MM.1S (cell line): ENCODE measurements around the gene NPR3.
"Not testable (repeated sequence)": the region's sequence is repeated elsewhere in the genome, so short reads cannot be mapped to it uniquely, and the experiment has no call there.

ENCODE experiments used
- DNase-seq: peaks from one replicate; pipeline ENCODE4 v3.0.0-alpha.2; 2015
- H2AFZ ChIP-seq: fragments of 300-600 bp; sonication (generic); 2 replicates; pipeline ENCODE4 v1.6.0; 2016; ENCODE audit warnings: antibody characterized with exemption, low read length
- H3F3A ChIP-seq: fragments of 300-600 bp; sonication (generic); 2 replicates; pipeline ENCODE4 v1.6.1; 2016; ENCODE audit warnings: mild to moderate bottlenecking, antibody characterized with exemption, low read length, moderate library complexity, mixed read lengths; ENCODE audit not compliant: insufficient read depth
- H3K27ac ChIP-seq: fragments of 300-600 bp; sonication (generic); 2 replicates; pipeline ENCODE4 v1.5.1; 2016; ENCODE audit warnings: mild to moderate bottlenecking, low read length
- H3K27me3 ChIP-seq: fragments of 300-600 bp; sonication (generic); replicated peaks from 2 replicates; pipeline ENCODE4 v1.6.0; 2016; ENCODE audit warnings: low read length; ENCODE audit not compliant: insufficient read depth
- H3K36me3 ChIP-seq: fragments of 300-600 bp; sonication (generic); replicated peaks from 2 replicates; pipeline ENCODE4 v1.6.1; 2016; ENCODE audit warnings: mild to moderate bottlenecking, low read length, mixed read lengths; ENCODE audit not compliant: insufficient read depth
- H3K4me1 ChIP-seq: fragments of 300-600 bp; sonication (generic); 2 replicates; pipeline ENCODE4 v1.6.1; 2016; ENCODE audit warnings: low read length, mixed read lengths
- H3K4me2 ChIP-seq: fragments of 300-600 bp; sonication (generic); 2 replicates; pipeline ENCODE4 v1.6.0; 2016; ENCODE audit warnings: low read depth, low read length
- H3K4me3 ChIP-seq: fragments of 300-600 bp; sonication (generic); 2 replicates; pipeline ENCODE4 v1.5.1; 2016; ENCODE audit warnings: low read length, mixed read lengths
- H3K79me2 ChIP-seq: fragments of 300-600 bp; sonication (generic); 2 replicates; pipeline ENCODE4 v1.6.1; 2016; ENCODE audit warnings: mixed run types, low read length, mixed read lengths
- H3K9ac ChIP-seq: fragments of 300-600 bp; sonication (generic); 2 replicates; pipeline ENCODE4 v1.6.1; 2016; ENCODE audit warnings: low read length, mixed read lengths
- H3K9me2 ChIP-seq: fragments of 300-600 bp; sonication (generic); replicated peaks from 2 replicates; pipeline ENCODE4 v1.6.1; 2016; ENCODE audit warnings: mild to moderate bottlenecking, low read length, mixed read lengths; ENCODE audit not compliant: insufficient read depth
- H3K9me3 ChIP-seq: fragments of 300-600 bp; sonication (generic); replicated peaks from 2 replicates; pipeline ENCODE4 v1.6.1; 2016; ENCODE audit warnings: mild to moderate bottlenecking, low read length, mixed read lengths; ENCODE audit not compliant: insufficient read depth
- H4K20me1 ChIP-seq: fragments of 300-600 bp; sonication (generic); 2 replicates; pipeline ENCODE4 v1.6.1; 2016; ENCODE audit warnings: mild to moderate bottlenecking, low read length, moderate library complexity, mixed read lengths; ENCODE audit not compliant: insufficient read depth
- EZH2 ChIP-seq: fragments of 300-600 bp; sonication (generic); optimal IDR thresholded peaks from 2 replicates; pipeline ENCODE3; 2017; ENCODE audit warnings: low read depth, mild to moderate bottlenecking, antibody characterized with exemption, low read length, mixed read lengths
- EZH2phosphoT487 ChIP-seq: fragments of 300-600 bp; sonication (generic); IDR thresholded peaks from 2 replicates; pipeline ENCODE4 v1.6.1; 2018; ENCODE audit warnings: antibody characterized with exemption, low read length
- TF ChIP-seq, protein P1 (sequence below): fragments of 300-600 bp; sonication (generic); IDR thresholded peaks from 2 replicates; pipeline ENCODE4 v1.5.1; 2016; ENCODE audit warnings: antibody characterized with exemption, low read length, mixed read lengths

NPR3 gene

GRCh38 chr5:32802764-32803163 is 91.6 kb downstream of the NPR3 start:
- Histone ChIP-seq H3K4me1 (no peaks in the 10 kb centered on the region), H4K20me1 (no peaks in the 10 kb centered on the region), H3K9me3 (no peaks in the 10 kb centered on the region), H2AFZ (no peak overlapping the region), H3K9ac (no peak overlapping the region), H3F3A (no peaks in the 10 kb centered on the region), H3K27ac (no peak overlapping the region), H3K27me3 (no peaks in the 10 kb centered on the region), H3K9me2 (no peaks in the 10 kb centered on the region), H3K4me3 (no peak overlapping the region), H3K36me3 (no peaks in the 10 kb centered on the region), H3K79me2 (no peaks in the 10 kb centered on the region), H3K4me2 (no peak overlapping the region)
- TF ChIP-seq, protein P1, sequence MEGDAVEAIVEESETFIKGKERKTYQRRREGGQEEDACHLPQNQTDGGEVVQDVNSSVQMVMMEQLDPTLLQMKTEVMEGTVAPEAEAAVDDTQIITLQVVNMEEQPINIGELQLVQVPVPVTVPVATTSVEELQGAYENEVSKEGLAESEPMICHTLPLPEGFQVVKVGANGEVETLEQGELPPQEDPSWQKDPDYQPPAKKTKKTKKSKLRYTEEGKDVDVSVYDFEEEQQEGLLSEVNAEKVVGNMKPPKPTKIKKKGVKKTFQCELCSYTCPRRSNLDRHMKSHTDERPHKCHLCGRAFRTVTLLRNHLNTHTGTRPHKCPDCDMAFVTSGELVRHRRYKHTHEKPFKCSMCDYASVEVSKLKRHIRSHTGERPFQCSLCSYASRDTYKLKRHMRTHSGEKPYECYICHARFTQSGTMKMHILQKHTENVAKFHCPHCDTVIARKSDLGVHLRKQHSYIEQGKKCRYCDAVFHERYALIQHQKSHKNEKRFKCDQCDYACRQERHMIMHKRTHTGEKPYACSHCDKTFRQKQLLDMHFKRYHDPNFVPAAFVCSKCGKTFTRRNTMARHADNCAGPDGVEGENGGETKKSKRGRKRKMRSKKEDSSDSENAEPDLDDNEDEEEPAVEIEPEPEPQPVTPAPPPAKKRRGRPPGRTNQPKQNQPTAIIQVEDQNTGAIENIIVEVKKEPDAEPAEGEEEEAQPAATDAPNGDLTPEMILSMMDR = no peak
- TF ChIP-seq EZH2phosphoT487 = no peak
- no peak for TF ChIP-seq EZH2
- no peak for DNase-seq

- Histone ChIP-seq H4K20me1 (no peaks in the 10 kb centered on the region), H3K9me2 (no peaks in the 10 kb centered on the region), H3K27ac (no peak overlapping the region), H3K4me3 (no peak overlapping the region), H3K36me3 (no peaks in the 10 kb centered on the region), H3K4me1 (no peaks in the 10 kb centered on the region), H2AFZ (no peak overlapping the region), H3K79me2 (no peaks in the 10 kb centered on the region), H3K9me3 (no peaks in the 10 kb centered on the region), H3F3A (no peaks in the 10 kb centered on the region), H3K9ac (no peak overlapping the region), H3K27me3 (no peaks in the 10 kb centered on the region), H3K4me2 (no peak overlapping the region)
- TF ChIP-seq, protein P1 = no peak
- no peak for TF ChIP-seq EZH2phosphoT487
- TF ChIP-seq EZH2 = no peak
- no peak for DNase-seq
Observed at GRCh38 chr5:32803656-32804055, 92.5 kb downstream of the NPR3 start.

DNA sequence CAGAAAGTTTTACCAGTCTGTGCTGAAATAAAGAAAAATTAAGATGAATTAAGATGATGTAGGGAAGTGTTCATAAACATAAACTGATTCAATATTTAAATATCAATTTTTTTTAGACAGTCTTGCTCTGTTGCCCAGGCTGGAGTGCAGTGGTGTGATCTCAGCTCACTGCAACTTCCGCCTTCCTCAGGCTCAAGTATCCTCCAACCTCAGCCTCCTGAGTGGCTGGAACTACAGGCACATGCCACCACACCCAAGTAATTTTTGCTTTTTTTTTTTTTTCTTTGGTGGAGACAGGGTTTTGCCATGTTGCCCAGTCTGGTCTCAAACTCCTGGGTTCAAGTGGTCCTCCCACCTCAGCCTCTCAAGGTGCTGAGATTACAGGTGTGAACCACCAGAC is 94.3 kb downstream of the NPR3 start:
- not testable (repeated sequence) for H3K4me2 ChIP-seq, H2AFZ ChIP-seq, H4K20me1 ChIP-seq, H3K9me2 ChIP-seq, H3K27ac ChIP-seq, H3K9ac ChIP-seq, H3F3A ChIP-seq, H3K79me2 ChIP-seq, H3K27me3 ChIP-seq, H3K36me3 ChIP-seq, H3K4me1 ChIP-seq, H3K4me3 ChIP-seq, H3K9me3 ChIP-seq, DNase-seq

- no peaks in the 10 kb centered on the region for H3K36me3 ChIP-seq
- H3K4me2 ChIP-seq = no peak overlapping the region
- TF ChIP-seq, protein P1 = no peak
- H3K4me1 ChIP-seq = no peaks in the 10 kb centered on the region
- H3F3A ChIP-seq = no peaks in the 10 kb centered on the region
- no peaks in the 10 kb centered on the region for H3K9me2 ChIP-seq
- no peak overlapping the region for H3K27ac ChIP-seq
- no peaks in the 10 kb centered on the region for H4K20me1 ChIP-seq
- H3K9ac ChIP-seq = no peak overlapping the region
- H3K9me3 ChIP-seq = no peaks in the 10 kb centered on the region
- H3K79me2 ChIP-seq = no peaks in the 10 kb centered on the region
- DNase-seq = no peak
- H3K27me3 ChIP-seq = no peaks in the 10 kb centered on the region
- no peak overlapping the region for H3K4me3 ChIP-seq
- no peak overlapping the region for H2AFZ ChIP-seq
Observed at GRCh38 chr5:32805971-32806638, 95.0 kb downstream of the NPR3 start.
